Lung microvascular endothelial cell (primary cell): ENCODE data around the gene ABHD3. TPM values are rescaled to one million over a fixed set of nuclear protein-coding genes. Genes with fewer than 3 reads are reported as not detected.
"Not testable (repeated sequence)": the region's sequence is repeated elsewhere in the genome, so short reads cannot be mapped to it uniquely, and the experiment has no call there.

Experiments used
- DNase-seq, 2 donors: peaks; one replicate each; pipeline versions ENCODE4 v3.0.0 to v3.0.0-alpha.2; 2010; ENCODE audit warnings: low read depth in 2 of 2
- total RNA-seq: library from RNA; depleted of rRNA; stranded (reverse); fragments of >200 nt; gene quantifications from 2 replicates; pipeline ENCODE4 v1.2.1, GENCODE V29; 2014

ABHD3 gene, protein sequence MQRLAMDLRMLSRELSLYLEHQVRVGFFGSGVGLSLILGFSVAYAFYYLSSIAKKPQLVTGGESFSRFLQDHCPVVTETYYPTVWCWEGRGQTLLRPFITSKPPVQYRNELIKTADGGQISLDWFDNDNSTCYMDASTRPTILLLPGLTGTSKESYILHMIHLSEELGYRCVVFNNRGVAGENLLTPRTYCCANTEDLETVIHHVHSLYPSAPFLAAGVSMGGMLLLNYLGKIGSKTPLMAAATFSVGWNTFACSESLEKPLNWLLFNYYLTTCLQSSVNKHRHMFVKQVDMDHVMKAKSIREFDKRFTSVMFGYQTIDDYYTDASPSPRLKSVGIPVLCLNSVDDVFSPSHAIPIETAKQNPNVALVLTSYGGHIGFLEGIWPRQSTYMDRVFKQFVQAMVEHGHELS
- 3.3 and 6.9 TPM in 2 replicates for total RNA-seq

DNA sequence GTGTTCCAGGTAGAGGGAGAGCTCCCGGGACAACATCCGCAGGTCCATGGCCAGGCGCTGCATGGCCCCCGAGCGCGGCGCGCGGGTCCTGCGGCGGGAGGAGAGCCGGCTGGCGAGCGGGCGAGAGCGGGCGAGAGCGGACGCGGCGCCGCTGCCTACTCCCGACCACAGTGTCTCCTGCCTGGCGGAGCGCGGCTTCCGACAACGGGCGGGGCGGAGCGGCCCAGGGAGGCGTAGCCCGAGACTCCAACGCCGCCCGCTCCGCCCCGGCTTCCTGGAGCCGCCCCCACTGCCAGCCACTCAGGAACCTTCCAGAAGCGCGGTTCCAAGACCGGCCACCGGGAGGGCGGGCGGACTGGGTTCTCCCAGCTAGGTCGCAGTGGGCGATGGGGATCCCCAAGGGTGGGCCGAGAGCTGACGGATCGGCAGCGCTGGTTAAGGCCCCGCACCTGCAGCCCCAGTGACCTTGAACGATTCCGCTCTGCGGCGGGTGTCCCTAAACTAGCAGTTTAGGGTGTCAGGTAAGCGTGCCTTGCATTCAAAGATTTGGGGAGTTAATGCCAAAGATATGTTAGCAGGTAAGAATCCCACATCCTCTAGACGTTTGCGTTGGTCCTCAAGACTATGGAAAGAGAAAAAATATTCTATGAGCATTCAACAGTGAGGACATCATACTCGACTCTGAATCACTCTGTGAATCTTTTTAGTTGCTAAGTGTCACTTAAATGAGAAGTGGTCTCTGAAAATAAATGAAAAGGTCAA, at the start of gene ABHD3:
Gene ABHD3 (minus strand): TSS at position 172 of the 762 bp plus-strand sequence. CDS start 109 bp downstream, at position 63.
- DNase-seq: peak; percentile 91

DNA sequence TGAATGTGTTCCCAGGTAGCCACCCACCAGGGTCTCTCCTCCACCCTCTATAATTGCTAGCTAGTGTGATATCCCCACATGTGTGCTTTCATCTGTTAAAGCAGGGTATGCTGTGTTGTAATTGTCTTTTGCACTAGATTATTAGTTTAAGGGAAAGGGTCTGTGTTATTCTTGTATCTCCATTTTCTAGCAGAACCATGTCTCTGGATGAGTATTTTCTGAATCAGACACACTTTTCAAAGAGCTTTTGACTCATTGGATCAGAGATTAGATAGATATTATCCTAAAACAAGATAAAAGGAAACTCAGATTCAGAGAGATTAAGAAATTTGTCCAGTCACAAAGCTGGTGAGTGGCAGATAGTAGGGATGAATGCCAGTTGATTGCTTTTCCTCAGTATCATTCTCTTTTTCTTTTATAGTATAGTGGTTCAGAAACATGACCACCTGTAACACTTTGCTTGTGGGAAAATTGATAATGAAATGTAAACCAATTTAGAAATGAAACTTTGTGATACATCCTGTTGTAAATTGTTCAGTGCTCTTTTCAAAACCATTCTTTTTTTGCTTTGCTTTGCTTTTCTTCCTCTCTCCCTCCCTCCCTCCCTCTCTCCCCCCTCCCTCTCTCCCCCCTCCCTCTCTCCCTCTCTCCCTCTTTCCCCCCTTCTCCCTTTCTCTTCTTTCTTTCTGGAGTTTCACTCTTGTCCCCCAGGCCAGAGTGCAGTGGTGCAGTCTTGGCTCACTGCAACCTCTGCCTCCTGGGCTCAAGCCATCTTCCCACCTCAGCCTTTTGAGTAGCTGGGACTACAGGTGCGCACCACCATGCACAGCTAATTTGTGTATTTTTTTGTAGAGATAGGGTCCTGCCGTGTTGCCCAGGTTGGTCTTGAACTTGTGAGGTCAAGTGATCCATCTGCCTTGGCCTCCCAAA, 43.5 kb upstream of the ABHD3 start:
- DNase-seq: no peak

DNA sequence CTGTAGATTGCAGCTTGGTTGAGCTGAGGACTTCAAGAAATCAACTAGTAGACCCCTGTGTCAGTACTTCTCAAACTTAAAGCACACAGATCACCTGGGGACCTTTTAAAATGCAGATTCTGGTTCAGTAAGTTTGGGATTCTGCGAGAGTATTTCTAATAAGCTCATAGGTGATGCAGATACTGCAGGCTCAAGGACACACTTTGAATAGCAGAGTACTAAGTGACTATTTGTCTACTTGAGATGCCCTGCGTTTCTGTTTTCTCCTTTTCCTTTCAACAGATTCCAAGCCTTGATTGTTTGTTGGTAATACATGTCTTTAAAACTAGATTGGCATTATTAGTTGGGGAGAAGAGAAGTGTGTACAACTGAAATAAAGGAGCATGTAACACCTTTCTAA, 42.7 kb upstream of the ABHD3 start:
- no peak for DNase-seq

DNA sequence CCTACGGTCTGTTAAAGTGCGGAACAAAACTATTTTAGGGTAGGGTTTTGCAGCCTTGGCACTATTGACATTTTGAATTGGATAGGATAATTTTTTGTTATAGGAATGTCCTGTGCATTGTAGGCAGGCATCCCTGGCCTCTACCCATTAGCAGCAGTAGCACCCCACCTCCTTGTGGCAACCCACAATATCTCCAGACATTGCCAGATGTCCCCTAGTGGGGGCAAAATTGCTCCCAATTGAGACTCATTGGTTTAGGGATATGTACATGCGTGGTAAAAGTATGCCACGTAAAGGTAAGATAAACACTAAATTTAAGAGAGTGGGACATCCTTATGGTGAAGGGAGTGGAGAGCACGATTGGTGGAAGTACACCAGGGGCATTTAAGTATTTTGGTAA, 40.7 kb upstream of the ABHD3 start:
- DNase-seq: no peak

DNA sequence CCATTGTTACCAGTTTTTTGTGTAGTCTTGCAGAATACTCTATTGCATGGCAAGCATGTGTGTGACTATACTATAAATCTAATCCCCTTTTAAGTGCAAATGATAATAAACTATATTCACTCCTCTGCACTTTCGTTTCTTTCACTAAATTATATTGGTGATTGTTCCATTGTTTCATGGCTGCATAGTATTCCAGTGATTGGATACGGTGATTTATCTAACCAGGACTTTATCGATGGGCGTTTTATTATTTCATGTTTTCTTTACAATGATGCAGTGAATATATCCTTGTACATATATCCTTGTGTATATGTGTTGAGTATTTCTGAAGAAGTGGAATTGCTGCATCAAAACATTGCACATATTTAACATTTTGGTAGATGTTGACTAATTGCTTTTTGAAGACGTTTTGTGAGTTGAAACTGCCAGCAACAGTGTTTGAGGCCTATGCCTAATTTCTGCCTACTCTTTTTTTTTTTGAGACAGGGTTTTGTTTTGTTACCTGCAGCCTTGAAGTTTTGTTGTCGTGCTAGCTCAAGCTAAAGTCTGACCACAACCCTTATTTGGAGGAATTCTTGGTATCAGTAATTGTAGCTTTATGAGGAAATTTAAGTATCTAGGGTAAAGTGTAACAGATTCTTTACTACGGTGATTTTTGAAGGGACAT, 38.7 kb upstream of the ABHD3 start:
- no peak for DNase-seq

DNA sequence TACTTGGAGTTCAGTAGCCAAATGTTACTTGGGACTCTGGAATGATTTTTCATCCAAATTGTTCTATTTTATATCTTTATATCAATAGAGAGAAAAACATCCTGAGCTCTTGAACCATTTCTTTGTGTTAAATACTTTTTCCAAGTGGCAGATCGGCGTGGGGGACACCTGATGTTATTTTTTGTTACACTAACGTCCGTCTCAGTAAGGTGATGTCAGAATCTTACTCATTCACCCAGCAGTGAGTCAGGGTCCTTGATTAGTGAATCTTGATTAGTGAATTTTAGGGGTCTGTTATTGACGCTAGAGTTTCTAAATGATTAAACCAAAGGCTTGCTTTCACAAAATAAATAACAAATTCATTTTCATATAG, 37.7 kb upstream of the ABHD3 start:
- DNase-seq: peak in 1 of 2 donors; percentile 36

DNA sequence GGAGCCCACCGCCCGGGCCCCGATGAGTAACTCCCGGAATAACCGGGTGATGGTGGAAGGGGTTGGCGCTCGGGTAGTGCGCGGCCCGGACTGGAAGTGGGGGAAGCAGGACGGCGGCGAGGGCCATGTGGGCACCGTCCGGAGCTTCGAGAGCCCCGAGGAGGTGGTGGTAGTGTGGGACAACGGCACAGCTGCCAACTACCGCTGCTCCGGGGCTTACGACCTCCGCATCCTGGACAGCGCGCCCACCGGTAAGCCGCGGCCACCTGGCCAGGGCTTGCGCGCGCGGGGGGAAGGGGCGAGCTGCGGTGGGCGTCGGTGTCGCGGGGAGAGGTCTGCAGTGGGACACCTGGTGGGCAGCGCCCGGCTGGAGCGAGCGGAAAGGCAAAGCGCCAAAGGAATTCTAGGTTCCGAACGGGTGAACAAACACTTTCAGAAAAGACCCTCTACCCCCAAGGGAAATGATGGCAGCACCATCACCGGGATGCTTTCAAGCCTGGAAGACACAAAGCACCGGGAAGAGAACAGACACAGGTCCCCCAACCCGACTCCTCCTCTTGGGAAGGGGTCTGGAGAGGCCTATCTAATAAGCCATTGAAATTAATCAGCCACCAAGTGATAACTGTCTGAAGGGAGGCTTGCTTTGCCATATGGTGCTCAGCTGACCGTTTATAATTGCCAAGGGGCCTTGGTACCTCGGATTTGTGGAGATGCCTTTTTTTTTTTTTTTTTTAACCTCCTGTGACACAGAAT, 37.2 kb upstream of the ABHD3 start:
- peak; percentile 31 to 32 for DNase-seq

DNA sequence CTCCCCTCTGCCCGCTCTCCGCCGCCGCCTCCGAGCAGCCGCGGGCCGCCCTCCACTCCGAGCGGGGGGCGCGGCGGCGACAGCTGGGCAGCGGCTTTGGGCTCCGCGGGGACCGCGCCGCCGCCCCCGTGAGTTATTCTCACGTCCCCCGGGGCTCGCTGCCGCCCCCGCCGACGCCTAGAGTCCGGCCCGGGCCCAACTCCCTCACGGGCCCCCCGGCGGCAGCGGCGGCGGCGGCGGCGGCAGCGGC, 36.7 kb upstream of the ABHD3 start:
- no peak for DNase-seq

DNA sequence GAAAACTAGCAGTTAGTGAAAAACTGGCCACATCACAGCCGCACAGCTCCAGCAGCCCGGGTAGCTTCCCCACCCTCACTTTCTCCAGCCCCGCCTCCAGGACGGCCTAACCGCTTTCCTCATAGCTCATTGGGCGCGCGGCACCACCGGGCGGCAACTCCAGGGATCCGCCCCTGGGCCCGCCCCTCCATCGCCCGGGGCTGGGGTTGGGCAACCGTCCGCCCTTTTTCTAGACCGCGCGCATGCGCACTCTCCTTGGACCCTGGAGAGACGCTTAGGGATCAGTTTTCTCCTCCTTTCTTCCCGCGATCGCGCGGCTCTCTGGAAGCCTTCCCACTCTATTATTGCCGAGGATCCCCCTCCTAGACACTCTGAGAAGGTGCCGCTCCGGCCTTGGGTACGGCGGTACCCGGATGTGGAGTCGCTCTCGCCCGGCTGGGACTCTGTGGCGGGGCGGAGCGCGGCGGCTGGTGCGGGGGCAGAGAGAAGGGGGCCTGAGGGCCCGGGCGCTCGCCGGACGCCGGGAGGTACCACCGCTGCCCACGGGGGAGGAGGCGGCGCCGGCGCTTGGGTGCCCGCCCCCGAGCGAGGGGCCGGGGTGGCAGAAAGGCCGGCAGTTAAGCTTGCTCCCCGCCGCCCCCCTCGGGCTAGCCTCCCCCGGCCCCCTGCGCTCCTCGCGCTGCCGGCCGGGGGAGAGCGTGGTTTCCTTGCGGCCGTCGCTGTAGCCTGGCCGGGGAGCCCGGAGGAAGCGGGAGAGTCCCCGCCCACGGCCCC, 36.2 kb upstream of the ABHD3 start, which contains the start of gene MIB1:
Gene MIB1 (plus strand): TSS at position 255 of the 774 bp plus-strand sequence. CDS start 792 bp downstream, outside the sequence.
- peak; percentile 97 to 98 for DNase-seq

DNA sequence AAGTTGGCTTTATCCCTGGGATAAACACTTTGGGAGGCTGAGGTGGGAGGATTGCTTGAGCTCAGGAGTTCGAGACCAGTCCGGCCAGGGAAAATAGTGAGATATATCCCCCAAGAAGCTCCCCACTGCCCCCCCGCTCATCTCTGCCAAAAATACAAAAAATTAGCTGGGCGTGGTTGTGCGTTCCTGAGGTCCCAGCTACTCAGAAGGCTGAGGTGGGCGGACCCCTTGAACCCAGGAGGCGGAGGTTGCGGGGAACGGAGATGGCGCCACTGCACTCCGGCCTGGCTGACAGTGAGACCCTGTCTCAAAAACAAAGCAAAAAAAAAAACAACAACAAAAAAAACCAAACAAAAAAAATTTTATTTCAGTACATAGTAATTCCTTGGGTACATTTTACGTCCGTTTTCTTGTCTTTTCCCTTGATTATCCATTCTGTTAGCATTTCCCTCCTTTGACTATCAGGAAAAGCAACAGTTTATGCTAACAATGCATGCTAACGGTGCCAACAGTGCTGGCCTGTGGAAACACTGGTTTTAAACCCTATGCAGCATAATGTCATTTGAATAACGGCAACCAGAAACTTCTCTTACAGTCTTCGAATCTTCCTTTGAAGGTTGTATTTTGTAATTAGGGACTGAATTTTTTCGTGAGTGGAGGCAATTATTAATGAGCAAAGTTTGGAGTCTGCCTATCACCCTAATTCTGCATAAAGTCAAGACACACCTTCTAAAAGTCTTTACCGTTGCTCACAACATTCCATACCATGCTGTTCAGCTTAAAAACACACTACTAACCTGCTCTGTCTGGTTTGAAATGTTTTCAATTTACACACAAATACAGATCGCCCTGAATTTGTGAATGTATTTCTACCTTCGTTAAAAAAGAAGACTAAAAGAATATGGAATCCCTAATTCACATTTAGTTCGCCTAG, 35.3 kb upstream of the ABHD3 start:
- DNase-seq: peak; percentile 20 to 73

DNA sequence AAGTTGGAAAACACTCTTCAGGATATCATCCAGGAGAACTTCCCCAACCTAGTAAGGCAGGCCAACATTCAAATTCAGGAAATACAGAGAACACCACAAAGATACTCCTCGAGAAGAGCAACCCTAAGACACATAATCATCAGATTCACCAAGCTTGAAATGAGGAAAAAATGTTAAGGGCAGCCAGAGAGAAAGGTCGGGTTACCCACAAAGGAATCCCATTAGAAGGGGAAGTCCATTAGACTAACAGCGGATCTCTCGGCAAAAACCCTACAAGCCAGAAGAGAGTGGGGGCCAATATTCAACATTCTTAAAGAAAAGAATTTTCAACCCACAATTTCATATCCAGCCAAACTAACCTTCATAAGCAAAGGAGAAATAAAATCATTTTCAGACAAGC, 32.4 kb upstream of the ABHD3 start:
- DNase-seq: not testable (repeated sequence)

DNA sequence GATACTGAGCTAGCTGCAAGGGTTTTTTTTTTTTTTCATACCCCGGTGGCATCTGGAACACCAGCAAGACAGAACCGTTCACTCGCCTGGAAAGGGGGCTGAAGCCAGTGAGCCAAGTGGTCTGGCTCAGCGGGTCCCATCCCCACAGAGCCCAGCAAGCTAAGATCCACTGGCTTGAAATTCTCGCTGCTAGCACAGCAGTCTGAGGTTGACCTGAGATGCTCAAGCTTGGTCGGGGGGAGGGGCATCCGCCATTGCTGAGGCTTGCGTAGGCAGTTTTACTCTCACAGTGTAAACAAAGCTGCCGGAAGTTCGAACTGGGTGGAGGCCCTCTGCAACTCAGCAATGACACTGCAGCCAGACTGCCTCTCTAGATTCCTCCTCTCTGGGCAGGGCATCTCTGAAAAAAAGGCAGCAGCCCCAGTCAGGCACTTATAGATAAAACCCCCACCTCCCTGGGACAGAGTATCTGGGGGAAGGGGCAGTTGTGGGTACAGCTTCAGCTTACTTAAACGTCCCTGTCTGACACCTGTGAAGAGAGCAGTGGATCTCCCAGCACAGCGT, 31.0 kb upstream of the ABHD3 start:
- peak; percentile 20 to 66 for DNase-seq

DNA sequence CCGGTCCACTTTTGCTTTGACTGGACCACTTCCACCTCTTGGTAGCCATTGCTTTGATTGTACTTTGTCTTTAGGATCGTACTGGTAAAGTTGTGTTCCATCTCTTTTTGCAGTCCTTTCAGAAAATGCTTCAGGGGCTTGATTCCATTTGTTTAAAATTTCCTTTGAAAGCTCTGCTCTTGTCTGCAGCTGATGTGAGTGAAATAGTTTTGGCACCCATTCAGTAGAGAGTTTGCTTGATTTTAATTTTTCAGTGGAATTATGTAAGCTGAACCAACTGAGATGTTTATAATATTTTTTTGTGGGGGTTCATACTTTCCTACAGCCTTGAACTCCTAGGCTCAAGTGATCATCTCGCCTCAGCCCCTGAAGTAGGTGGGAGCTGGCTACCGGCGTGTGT, 28.4 kb upstream of the ABHD3 start:
- no peak for DNase-seq

DNA sequence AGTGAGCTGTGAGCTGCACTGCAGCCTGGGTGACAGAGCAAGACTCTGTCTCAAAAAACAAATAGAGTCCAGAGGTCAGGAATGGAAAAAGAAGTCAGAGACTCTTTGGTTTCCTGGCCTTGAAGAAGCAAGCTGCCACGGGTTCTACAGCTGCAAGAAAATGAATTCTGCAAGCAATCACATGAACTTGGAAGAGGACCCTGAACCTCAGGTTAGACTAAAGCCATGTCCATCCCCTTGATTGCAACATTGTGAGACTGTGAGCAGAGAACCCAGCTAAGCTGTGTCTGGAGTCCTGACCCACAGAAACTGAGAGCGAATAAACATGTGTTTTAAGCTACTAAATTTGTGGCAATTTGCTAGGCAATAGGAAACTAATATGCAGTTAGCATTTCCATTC, 23.1 kb upstream of the ABHD3 start:
- DNase-seq: no peak

DNA sequence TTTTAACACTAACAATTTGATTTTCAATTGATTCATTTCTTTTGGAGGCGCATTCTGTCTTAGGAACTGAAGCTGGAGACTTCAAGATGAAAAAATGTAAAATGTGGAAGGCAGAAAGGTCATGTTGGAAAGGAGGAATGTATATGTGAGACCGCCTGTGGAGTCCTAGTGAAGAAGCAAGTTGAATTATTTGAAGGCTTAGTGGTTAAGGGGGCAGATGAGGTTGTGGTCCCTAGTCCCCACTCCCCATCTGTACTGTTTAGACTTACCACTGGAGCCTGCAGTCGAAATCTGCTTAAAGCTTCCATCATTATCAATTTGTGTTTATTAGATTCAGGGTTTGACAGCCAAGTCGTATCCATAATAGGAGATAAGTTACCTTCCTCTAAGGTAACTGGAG, 20.6 kb upstream of the ABHD3 start:
- DNase-seq: no peak

DNA sequence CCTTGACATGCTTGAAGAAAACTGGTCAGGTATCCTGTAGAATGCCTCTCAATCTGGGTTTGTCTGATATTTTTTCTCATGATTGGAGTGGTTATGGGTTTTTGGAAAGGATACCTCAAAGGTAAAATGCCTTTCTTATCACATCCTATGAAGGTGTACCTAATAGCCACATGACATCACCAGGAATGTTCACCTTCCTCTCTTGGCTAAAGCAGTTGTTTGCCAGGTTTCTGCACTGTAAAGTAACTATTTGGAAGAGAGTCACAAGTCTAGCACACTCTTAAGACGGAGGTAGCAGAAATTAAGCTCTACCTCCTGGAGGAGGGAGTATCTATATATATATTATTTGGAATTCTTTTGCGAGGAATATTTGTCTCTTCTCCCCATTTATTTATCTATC, 18.1 kb upstream of the ABHD3 start:
- no peak for DNase-seq

DNA sequence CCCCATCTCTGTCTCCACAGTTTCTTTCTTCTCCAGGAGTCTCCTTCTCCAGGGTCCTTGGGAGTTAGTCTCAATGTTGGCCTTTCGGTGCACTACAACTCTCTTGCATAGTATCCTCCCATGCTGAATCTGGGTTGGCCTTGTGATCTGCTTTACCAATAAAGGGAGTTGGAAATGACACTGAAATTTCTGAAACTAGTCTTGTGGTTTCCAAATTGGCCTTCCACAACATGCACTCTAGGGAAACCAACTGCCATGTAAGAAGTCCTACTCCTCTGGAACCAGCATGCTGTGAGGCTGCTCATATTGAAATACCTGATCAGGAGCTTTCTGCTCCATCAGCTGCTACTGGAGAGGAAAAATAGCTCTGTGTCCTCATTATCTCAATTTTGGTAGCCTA, 9.9 kb upstream of the ABHD3 start:
- DNase-seq: no peak

DNA sequence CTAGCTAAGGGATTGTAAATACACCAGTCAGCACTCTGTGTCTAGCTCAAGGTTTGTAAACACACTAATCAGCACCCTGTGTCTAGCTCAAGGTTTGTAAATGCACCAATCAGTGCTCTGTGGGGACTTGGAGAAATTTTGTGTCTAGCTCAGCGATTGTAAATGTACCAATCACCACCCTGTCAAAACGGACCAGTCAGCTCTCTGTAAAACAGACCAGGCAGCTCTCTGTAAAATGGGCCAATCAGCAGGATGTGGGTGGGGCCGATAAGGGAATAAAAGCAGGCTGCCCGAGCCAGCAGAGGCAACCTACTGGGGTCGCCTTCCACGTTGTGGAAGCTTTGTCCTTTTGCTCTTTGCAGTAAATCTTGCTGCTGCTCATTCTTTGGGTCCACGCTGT, 2.6 kb upstream of the ABHD3 start:
- not testable (repeated sequence) for DNase-seq
